Germinal center (tissue), 1 donor: Measurements from ENCODE around the gene LIMS2.

Source experiments
- DNase-seq: peaks from one replicate; pipeline ENCODE4 v3.0.0; 2012; ENCODE audit warnings: mixed read lengths, low spot score

Gene LIMS2

GRCh38 chr2:127621981-127622431 lies 53.3 kb downstream of the LIMS2 start:
- no peak for DNase-seq

- peak; percentile 85 for DNase-seq
Observed at GRCh38 chr2:127620866-127621265, 54.5 kb downstream of the LIMS2 start.

GRCh38 chr2:127619877-127620705 lies 55.2 kb downstream of the LIMS2 start:
- no peak for DNase-seq

GRCh38 chr2:127619203-127619590 lies 56.1 kb downstream of the LIMS2 start:
- no peak for DNase-seq

- DNase-seq = no peak
Observed at GRCh38 chr2:127618551-127619202, 56.7 kb downstream of the LIMS2 start.

- DNase-seq = no peak
Observed at GRCh38 chr2:127615511-127616166, 59.7 kb downstream of the LIMS2 start.

- no peak for DNase-seq
Observed at GRCh38 chr2:127614731-127615130, 60.6 kb downstream of the LIMS2 start.

- DNase-seq = no peak
Observed at GRCh38 chr2:127614246-127614645, 61.1 kb downstream of the LIMS2 start.

- no peak for DNase-seq
Observed at GRCh38 chr2:127612111-127612822, 63.1 kb downstream of the LIMS2 start.

GRCh38 chr2:127611076-127611925 lies 64.0 kb downstream of the LIMS2 start:
- no peak for DNase-seq

- DNase-seq = no peak
Observed at GRCh38 chr2:127610561-127610960, 64.8 kb downstream of the LIMS2 start.

- no peak for DNase-seq
Observed at GRCh38 chr2:127609818-127610217, 65.5 kb downstream of the LIMS2 start.

GRCh38 chr2:127609031-127609751 lies 66.1 kb downstream of the LIMS2 start:
- no peak for DNase-seq

- DNase-seq = no peak
Observed at GRCh38 chr2:127608061-127609030, 67.0 kb downstream of the LIMS2 start.

GRCh38 chr2:127607399-127607908 lies 67.9 kb downstream of the LIMS2 start:
- DNase-seq = peak; percentile 54

GRCh38 chr2:127606625-127607398 lies 68.5 kb downstream of the LIMS2 start:
- no peak for DNase-seq

- peak; percentile 51 for DNase-seq
Observed at GRCh38 chr2:127605691-127606263, 69.6 kb downstream of the LIMS2 start.

- DNase-seq = no peak
Observed at GRCh38 chr2:127604986-127605385, 70.3 kb downstream of the LIMS2 start.
